Natural killer cell treated with Interleukin-12 subunit alpha and Interleukin-12 subunit beta and Interleukin-15 and Interleukin-18, amount 100 ng/mL, for 72 hours (primary cell): ENCODE measurements around the gene SRP68. TPM values are rescaled to one million over a fixed set of nuclear protein-coding genes. Genes with fewer than 3 reads are reported as not detected.

Experiments
- ATAC-seq, 2 donors: fragments of 150-1000 bp; cut with Tn5 transposase in 1 of 2; sonication (Bioruptor Pico), chemical (Tn5 transposase) in 1 of 2; 2 replicates each; pipeline ENCODE4 v1.10.0; 2021
- DNase-seq: peaks from one replicate; pipeline ENCODE4 v3.0.0; 2022; ENCODE audit warnings: low spot score
- H3K27ac Mint-ChIP-seq, 2 donors: 1 replicate in 1 of 2; 2 replicates in 1 of 2; pipeline ENCODE4 v1.8.0; 2022; ENCODE audit warnings: mixed read lengths in 2 of 2, mild to moderate bottlenecking in 1 of 2, moderate library complexity in 1 of 2
- H3K27me3 Mint-ChIP-seq, 2 donors: 1 replicate in 1 of 2; 2 replicates in 1 of 2; pipeline ENCODE4 v1.8.0; 2022; ENCODE audit warnings: mixed read lengths in 2 of 2
- H3K36me3 Mint-ChIP-seq: one replicate; pipeline ENCODE4 v1.8.0; 2022; ENCODE audit warnings: mixed read lengths
- H3K4me1 Mint-ChIP-seq, 2 donors: 1 replicate in 1 of 2; 2 replicates in 1 of 2; pipeline ENCODE4 v1.8.0; 2022; ENCODE audit warnings: low read depth in 2 of 2, mixed read lengths in 2 of 2, mild to moderate bottlenecking in 1 of 2
- H3K4me3 Mint-ChIP-seq: one replicate; pipeline ENCODE4 v1.8.0; 2022; ENCODE audit warnings: mixed read lengths
- H3K9me3 Mint-ChIP-seq: 2 replicates; pipeline ENCODE4 v1.8.0; 2022; ENCODE audit warnings: mixed read lengths
- total RNA-seq, 2 donors: library from RNA; stranded (reverse); gene quantifications; one replicate each; pipeline ENCODE4 v1.2.3, GENCODE V29; 2022

Gene SRP68
- total RNA-seq, 2 donors from 2014 or later: 96.2 to 98.4 TPM

- DNase-seq (no peak), ATAC-seq (no peak)
- Mint-ChIP-seq H3K27ac (no peak overlapping the region), H3K36me3 (peaks cover 4% of the 10 kb centered on the region), H3K9me3 (no peaks in the 10 kb centered on the region), H3K27me3 (no peaks in the 10 kb centered on the region), H3K4me1 (peaks cover 7 to 12% of the 10 kb centered on the region in 2 donors), H3K4me3 (no peak overlapping the region)
Observed at GRCh38 chr17:76097716-76098295, 25.5 kb upstream of the SRP68 start.

GRCh38 chr17:76095943-76096342 is 23.6 kb upstream of the SRP68 start:
- no peak for ATAC-seq
- Mint-ChIP-seq H3K27ac (no peak overlapping the region), H3K9me3 (no peaks in the 10 kb centered on the region), H3K4me3 (no peak overlapping the region), H3K4me1 (peaks cover 0 to 5% of the 10 kb centered on the region in 2 donors), H3K27me3 (no peaks in the 10 kb centered on the region), H3K36me3 (peaks cover 4% of the 10 kb centered on the region)
- no peak for DNase-seq

GRCh38 chr17:76094046-76094445 is 21.7 kb upstream of the SRP68 start:
- Mint-ChIP-seq H3K4me3 (no peak overlapping the region), H3K36me3 (no peaks in the 10 kb centered on the region), H3K9me3 (no peaks in the 10 kb centered on the region), H3K27ac (no peak overlapping the region), H3K27me3 (no peaks in the 10 kb centered on the region), H3K4me1 (peaks cover 0 to 5% of the 10 kb centered on the region in 2 donors)
- DNase-seq: no peak
- ATAC-seq: no peak

GRCh38 chr17:76092526-76093413 is 20.5 kb upstream of the SRP68 start:
- H3K27me3 Mint-ChIP-seq: no peaks in the 10 kb centered on the region
- H3K27ac Mint-ChIP-seq: no peak overlapping the region

GRCh38 chr17:76091526-76092286 is 19.4 kb upstream of the SRP68 start:
- Mint-ChIP-seq H3K9me3 (no peaks in the 10 kb centered on the region), H3K27ac (peak overlapping the region; percentile 31 to 82), H3K4me3 (peak overlapping the region; percentile 41), H3K36me3 (no peaks in the 10 kb centered on the region), H3K27me3 (no peaks in the 10 kb centered on the region), H3K4me1 (peaks cover 2 to 5% of the 10 kb centered on the region in 2 donors)
- DNase-seq (no peak), ATAC-seq (no peak)

More at GRCh38 chr17:76092526-76093413, 20.5 kb upstream of the SRP68 start:
- Mint-ChIP-seq H3K4me3 (no peak overlapping the region), H3K36me3 (no peaks in the 10 kb centered on the region), H3K9me3 (no peaks in the 10 kb centered on the region), H3K4me1 (peaks cover 2 to 5% of the 10 kb centered on the region in 2 donors)
- DNase-seq (no peak), ATAC-seq (no peak)

- Mint-ChIP-seq H3K27me3 (no peaks in the 10 kb centered on the region), H3K4me1 (peaks cover under 1 to 2% of the 10 kb centered on the region in 2 donors), H3K9me3 (no peaks in the 10 kb centered on the region), H3K27ac (peak overlapping the region in 1 of 2 donors; percentile 82), H3K36me3 (no peaks in the 10 kb centered on the region), H3K4me3 (no peak overlapping the region)
- DNase-seq (no peak), ATAC-seq (no peak)
Observed at GRCh38 chr17:76090517-76091129, 18.3 kb upstream of the SRP68 start.

- Mint-ChIP-seq H3K36me3 (peaks cover under 1% of the 10 kb centered on the region), H3K4me3 (no peak overlapping the region), H3K27ac (no peak overlapping the region), H3K4me1 (peaks cover 0 to 2% of the 10 kb centered on the region in 2 donors), H3K27me3 (no peaks in the 10 kb centered on the region), H3K9me3 (no peaks in the 10 kb centered on the region)
- DNase-seq (no peak), ATAC-seq (no peak)
Observed at GRCh38 chr17:76089680-76090516, 17.6 kb upstream of the SRP68 start.

- Mint-ChIP-seq H3K27me3 (no peaks in the 10 kb centered on the region), H3K27ac (no peak overlapping the region), H3K9me3 (no peaks in the 10 kb centered on the region), H3K4me1 (peaks cover 0 to 2% of the 10 kb centered on the region in 2 donors), H3K36me3 (peaks cover 7% of the 10 kb centered on the region), H3K4me3 (no peak overlapping the region)
- no peak for DNase-seq
- ATAC-seq: no peak
Observed at GRCh38 chr17:76088868-76089576, 16.7 kb upstream of the SRP68 start.

- H3K4me3 Mint-ChIP-seq: no peak overlapping the region
- H3K36me3 Mint-ChIP-seq: peaks cover 7% of the 10 kb centered on the region
- ATAC-seq: no peak
- no peaks in the 10 kb centered on the region for H3K9me3 Mint-ChIP-seq
- peaks cover 0 to 2% of the 10 kb centered on the region in 2 donors for H3K4me1 Mint-ChIP-seq
- no peak for DNase-seq
- H3K27ac Mint-ChIP-seq: no peak overlapping the region
- no peaks in the 10 kb centered on the region for H3K27me3 Mint-ChIP-seq
Observed at GRCh38 chr17:76088041-76088867, 15.9 kb upstream of the SRP68 start.

- H3K27ac Mint-ChIP-seq: no peak overlapping the region
- peaks cover 0 to 2% of the 10 kb centered on the region in 2 donors for H3K4me1 Mint-ChIP-seq
- DNase-seq: no peak
- H3K9me3 Mint-ChIP-seq: no peaks in the 10 kb centered on the region
- no peak for ATAC-seq
- peaks cover 7% of the 10 kb centered on the region for H3K36me3 Mint-ChIP-seq
- no peak overlapping the region for H3K4me3 Mint-ChIP-seq
- H3K27me3 Mint-ChIP-seq: no peaks in the 10 kb centered on the region
Observed at GRCh38 chr17:76087531-76087930, 15.2 kb upstream of the SRP68 start.

GRCh38 chr17:76086384-76086783 is 14.1 kb upstream of the SRP68 start:
- Mint-ChIP-seq H3K9me3 (no peaks in the 10 kb centered on the region), H3K36me3 (peaks cover 7% of the 10 kb centered on the region), H3K4me3 (no peak overlapping the region), H3K27me3 (no peaks in the 10 kb centered on the region), H3K27ac (no peak overlapping the region), H3K4me1 (peaks cover 0 to 2% of the 10 kb centered on the region in 2 donors)
- no peak for DNase-seq
- no peak for ATAC-seq
